HL-60 (cell line): ENCODE results near the gene CCDC61.

Experiments used
- POLR2AphosphoS5 ChIP-seq: IDR thresholded peaks from 2 replicates; pipeline ENCODE4 v1.6.1; 2012; ENCODE audit warnings: low read depth
- SPI1 ChIP-seq: IDR thresholded peaks from 2 replicates; pipeline ENCODE4 v1.6.1; 2012; ENCODE audit warnings: low read depth, mild to moderate bottlenecking, borderline replicate concordance
- TF ChIP-seq, protein P1 (sequence below): IDR thresholded peaks from one replicate; pipeline ENCODE4 v1.5.1; 2011; ENCODE audit warnings: low read length, control low read depth, inconsistent platforms; ENCODE audit not compliant: insufficient read depth

DNA sequence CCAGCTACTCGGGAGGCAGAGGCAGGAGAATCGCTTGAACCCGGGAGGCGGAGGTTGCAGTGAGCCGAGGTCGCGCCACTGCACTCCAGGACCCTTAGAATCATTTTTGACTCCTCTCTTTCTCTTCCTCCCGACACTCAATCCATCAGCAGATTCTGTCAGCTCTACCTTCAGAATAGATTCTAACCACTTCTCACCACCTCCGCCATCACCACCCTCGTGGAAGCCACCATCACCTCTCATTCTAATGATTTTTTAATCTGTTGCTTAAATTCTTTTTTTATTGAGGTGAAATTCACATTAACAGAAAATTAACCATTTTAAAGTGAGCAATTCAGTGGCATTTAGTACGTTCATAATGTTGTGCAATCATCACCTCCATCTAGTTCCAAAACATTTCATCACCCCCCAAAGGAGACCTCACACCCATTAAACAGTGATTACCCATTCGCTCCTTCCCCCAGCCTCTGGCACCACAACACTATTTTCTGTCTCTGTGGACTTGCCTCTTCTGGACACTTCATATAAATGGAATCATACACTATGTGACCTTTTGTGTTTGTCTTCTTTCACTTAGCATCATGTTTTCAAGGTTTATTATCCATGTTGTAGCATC is 5.0 kb upstream of the CCDC61 start:
- TF ChIP-seq, protein P1, sequence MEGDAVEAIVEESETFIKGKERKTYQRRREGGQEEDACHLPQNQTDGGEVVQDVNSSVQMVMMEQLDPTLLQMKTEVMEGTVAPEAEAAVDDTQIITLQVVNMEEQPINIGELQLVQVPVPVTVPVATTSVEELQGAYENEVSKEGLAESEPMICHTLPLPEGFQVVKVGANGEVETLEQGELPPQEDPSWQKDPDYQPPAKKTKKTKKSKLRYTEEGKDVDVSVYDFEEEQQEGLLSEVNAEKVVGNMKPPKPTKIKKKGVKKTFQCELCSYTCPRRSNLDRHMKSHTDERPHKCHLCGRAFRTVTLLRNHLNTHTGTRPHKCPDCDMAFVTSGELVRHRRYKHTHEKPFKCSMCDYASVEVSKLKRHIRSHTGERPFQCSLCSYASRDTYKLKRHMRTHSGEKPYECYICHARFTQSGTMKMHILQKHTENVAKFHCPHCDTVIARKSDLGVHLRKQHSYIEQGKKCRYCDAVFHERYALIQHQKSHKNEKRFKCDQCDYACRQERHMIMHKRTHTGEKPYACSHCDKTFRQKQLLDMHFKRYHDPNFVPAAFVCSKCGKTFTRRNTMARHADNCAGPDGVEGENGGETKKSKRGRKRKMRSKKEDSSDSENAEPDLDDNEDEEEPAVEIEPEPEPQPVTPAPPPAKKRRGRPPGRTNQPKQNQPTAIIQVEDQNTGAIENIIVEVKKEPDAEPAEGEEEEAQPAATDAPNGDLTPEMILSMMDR = no peak
- TF ChIP-seq POLR2AphosphoS5 (no peak), SPI1 (no peak)
